ENCODE results near the gene MYO16.

Gene MYO16

DNA sequence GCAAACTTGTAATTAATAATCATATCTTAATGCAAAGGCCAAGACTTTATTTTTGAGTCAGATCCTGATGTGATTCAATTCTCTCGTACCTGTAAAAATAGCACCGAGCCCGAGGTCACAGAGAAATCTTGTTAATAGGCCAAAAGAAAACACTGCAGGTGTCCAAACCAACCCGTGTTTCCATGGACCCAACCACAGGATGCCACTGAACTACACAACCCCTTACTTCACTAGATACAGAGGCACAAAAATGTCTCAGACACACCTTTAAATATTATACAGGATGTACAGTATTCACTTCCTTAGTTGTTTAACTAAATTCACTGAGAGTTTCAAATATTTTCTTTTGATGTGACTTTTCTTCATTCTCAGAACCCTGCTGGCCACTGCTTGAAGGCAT is 530.9 kb downstream of the MYO16 start:
- DNase-seq = no peak

- DNase-seq = no peak
Observed at GRCh38 chr13:109160887-109161669, 531.7 kb downstream of the MYO16 start.

DNA sequence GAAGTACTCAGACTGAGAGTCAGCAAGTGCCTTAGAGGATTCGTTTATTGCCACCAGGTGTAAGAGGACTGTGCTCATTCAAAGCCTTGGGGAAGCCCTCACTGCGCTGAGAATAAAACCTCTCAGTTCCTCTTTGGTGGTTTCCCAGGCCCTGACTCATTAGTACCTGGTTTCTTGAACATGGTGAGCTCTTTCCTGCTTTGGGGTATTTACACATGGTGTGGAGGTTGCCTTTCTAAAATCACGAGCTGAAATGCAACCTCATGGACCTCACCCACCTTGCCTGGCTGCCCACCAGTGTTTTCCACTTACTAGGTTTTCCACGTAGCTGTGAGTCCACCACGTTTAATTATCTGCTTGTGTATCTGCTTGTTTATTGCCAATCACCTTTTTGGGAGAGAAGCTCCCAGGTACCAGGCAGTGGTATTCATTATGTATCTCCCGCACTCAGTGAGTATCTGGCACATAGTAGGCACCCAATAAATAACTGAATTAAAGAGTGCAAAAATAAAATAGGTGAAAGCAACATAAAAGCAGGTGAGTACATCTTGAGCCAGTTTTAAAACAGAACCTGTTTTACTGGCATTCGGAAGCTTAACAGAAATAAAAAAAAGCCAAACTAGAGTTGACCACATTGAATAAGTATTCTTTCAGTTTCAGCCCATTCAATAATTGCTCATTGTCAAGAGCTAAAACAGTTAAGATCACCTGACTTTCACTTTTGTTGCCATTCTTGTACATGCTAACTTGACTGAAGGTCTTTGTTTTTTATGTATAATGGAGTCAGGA is 533.0 kb downstream of the MYO16 start:
- no peak for DNase-seq

DNA sequence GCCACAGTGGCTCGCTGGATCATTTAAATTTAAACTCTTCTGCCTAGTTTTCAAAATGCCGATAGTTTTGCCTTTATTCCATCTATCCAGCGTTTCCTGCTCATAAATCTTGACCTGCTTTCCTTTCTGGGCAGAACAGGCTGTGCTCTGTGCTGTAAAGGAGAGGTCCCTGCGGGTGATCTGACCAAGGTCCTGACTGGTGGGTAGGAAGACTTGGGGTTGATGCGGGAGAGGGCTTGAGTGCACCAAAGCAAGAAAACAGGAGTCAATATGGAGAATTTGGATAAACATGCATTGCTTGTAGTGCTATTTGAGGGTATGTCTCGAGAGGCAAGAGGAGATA is 533.6 kb downstream of the MYO16 start:
- DNase-seq = no peak

DNA sequence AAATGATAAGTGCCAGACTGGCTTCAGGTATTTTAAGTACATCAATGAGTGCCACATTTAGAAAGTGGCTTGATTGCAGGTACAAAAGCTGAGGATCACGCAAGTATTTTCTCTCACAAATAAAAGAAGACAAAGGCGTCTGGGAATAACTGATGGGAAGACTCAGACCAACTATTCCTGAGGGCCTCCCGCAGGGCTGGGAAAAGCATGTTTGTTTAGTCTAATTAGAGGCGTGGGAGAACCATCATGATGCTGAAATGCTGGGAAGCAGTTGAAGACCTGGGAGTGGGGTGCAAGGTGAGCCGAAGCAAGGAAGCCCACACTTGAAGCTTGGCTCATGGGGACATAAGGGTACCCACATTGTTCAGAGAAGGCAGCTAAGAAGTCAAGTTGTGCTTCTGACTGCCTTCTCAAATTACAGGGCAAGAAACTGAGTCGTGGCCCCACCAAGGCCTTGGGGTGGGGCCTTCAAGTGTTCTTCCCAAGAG is 536.0 kb downstream of the MYO16 start:
- no peak for DNase-seq

GRCh38 chr13:109166804-109167203 is 537.4 kb downstream of the MYO16 start:
- no peak for DNase-seq

DNA sequence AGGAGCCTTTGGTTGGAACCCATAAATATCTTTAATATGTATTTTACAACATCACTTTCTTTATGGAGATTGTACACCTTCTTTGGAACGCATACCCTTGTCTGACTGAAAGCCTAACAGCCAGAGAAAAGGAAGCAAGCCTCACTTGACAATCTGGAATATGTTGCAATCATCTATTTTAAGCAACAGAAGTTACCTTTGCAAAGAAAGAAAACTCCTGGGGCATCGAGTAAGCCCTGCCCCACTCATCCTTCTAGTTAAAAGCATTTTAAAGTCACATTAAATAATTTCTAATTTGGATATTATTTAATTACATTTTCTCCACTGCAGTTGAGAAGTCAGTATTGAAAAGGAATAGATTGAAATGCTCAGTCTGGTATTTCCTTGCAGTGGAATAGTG is 542.7 kb downstream of the MYO16 start:
- no peak for DNase-seq

- no peak for DNase-seq
Observed at GRCh38 chr13:109175666-109176065, 546.3 kb downstream of the MYO16 start.

DNA sequence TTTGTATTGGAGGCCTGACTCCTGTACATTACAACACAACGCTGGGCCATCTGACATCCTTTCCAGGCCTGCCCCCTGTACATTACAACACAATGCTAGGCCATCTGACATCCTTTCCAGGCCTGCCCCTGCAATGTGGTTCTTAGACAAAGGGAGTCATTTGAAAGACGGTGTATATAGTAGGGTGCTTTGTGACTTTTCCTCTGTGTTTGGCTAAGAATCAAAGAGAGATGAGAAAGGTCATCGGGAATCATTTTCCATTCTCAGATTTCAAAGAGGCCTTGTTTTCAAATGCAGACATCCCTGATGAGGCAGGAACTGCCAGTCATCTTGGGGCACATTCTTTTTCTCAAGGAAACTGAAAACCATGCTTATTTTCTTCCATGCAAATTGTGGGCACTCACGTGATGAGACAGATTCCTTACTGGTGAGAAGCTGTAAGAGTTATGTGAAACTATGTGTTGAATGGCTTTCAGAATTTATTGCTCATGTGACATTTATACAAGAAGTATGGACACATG is 551.6 kb downstream of the MYO16 start:
- no peak for DNase-seq

DNA sequence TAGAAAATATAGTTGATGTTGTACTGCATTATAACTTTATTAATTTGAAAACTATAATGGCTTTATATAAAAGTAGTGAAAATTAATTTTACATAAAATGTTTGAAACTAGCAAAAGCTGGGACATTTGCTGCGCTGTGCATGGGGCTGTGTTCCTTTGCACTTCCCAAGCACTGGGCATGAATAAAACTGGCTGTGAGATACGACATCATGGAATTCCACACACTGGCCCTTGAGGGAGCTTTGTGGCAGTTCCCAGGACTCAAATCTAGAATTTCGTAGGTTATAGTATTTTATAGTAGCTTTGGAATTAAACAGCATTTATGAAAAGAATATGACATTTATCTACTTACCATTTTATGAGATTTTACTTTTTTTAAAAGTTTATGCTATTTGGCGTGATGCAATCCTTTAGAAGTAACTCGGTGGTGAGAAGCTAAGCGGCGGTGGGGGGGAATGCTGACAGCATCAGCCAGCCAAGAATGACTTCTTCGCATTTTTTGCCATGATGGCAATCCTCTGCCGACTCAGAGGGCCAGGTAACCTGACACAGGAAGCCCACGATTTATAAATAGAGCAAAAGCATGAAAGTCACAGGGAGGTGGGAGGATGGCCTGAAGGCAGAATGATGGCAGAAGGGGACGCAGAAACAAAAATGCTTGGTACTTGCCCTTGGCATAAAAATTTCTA is 553.5 kb downstream of the MYO16 start:
- no peak for DNase-seq

DNA sequence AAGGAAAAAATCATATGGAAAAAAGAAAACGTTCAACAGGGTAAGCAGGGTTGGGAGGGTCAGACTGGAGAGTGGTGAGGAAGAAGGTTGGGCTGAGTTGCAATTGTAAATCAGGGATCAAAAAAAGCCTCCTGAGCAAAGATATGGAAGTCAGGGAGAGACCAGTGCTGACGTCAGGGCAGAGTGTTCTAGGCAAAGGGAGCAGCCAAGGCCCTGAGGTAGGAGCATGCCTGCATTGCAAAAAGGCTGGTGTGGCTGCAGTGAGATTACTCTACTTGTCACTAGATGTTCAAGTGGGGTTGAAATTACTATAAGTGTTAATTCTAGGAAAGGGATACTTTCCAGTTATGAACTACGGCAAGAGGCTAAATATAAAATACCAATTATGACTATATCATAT is 562.0 kb downstream of the MYO16 start:
- no peak for DNase-seq

- no peak for DNase-seq
Observed at GRCh38 chr13:109192306-109192705, 562.9 kb downstream of the MYO16 start.

- no peak for DNase-seq
Observed at GRCh38 chr13:109196948-109197347, 567.5 kb downstream of the MYO16 start.

- no peak for DNase-seq
Observed at GRCh38 chr13:109198585-109198984, 569.2 kb downstream of the MYO16 start.

DNA sequence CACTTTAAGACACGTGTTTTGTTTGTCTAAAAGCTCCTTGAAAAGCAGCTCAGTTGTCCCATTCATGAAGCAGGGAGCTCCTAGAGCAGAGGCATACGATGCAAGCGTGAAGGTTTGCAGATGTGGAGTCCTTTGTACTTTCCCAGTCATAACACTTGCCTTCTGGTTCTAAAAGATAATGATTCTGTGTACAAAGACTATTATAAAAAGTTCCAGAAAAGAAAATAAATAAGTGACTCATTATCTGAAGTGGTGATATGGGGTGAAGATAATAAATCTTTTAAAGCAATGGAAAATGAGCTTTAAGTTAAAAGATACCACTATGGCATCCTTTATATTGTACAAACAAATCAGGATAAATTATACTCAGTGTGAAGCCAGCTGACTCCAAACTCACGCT is 569.9 kb downstream of the MYO16 start:
- DNase-seq = no peak

- DNase-seq = no peak
Observed at GRCh38 chr13:109200556-109200955, 571.1 kb downstream of the MYO16 start.

DNA sequence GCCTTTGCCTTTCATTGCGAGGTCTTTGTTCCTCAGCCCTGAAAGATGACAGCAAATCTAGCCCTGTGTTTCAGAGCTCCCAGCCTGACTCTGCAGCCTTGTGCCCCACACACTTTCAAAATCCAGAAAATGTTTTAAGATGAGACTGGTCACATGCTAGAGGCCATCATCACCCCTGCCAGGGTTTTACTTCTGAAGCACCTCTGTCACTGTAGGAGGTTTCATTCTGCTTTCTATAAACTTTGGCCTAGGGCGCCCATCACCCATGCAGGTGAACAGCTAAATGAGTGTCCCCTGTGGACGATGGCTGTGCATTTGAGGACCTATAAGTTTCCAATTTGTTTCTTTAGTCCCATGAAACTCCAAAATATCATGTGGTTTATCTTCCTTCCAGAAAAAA is 574.2 kb downstream of the MYO16 start:
- DNase-seq = no peak

- no peak for DNase-seq
Observed at GRCh38 chr13:109204252-109204651, 574.8 kb downstream of the MYO16 start.

- no peak for DNase-seq
Observed at GRCh38 chr13:109204657-109205056, 575.2 kb downstream of the MYO16 start.

GRCh38 chr13:109205315-109205714 is 575.9 kb downstream of the MYO16 start:
- DNase-seq = no peak

DNA sequence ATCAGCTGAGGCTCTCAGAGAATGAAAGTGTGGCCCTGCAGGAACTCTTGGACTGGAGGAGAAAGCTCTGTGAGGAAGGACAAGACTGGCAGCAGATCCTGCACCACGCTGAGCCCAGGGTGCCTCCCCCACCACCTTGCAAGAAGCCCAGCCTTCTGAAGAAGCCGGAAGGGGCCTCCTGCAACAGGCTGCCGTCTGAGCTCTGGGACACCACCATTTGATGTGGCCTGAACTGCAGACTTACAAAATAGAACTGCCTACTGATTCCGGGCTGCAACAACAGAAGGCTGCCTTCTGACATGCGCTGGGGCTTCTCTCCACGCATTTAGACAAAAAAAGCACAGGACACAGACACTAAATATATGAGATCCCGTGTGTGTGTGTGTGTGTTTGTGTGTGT is 577.2 kb downstream of the MYO16 start:
- no peak for DNase-seq

DNA sequence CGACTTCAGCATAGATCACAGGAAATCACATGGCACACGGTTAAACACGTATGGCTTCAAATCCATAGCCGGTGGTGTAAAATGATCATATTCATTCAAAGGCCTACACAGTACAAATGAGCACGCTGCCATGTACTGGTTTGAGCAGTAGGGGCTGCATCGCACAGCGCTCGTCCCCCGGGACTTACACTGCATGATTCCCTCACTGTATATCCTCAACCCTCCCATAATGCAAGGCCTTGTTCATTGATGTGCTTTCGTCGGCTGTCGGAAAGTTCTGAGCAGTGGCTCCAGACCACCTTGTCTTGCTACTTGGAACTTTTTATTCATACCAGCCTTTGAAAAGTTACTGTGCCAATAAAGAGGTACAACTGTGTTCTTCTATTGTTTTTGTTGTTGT is 578.2 kb downstream of the MYO16 start:
- no peak for DNase-seq

DNA sequence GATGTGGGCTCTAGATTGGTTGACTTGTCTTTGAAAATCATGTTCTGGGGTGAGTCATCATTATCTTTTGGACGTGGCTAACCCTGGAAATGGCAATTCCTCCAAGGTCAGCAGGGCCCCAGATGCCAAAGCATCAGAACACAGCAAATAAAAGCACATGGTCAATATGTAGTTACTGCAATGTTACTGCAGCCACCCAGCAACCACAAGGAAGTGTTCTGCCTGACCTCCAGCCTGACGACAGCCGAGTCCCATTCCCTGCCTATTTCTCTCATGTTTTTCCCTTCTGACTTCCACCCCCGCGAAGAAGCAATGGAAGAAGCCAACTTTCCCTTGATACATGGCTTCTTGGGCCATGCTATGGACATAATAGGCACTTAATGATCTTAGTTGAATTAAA is 579.1 kb downstream of the MYO16 start:
- DNase-seq = no peak

GRCh38 chr13:109209526-109209925 is 580.1 kb downstream of the MYO16 start:
- no peak for DNase-seq
